ENCODE measurements around the gene BTN3A1.

The BTN3A1 gene

GRCh38 chr6:26379292-26379691 is 22.8 kb upstream of the BTN3A1 start:
- DNase-seq (ENCODE audit: low spot score), result no peak

DNA sequence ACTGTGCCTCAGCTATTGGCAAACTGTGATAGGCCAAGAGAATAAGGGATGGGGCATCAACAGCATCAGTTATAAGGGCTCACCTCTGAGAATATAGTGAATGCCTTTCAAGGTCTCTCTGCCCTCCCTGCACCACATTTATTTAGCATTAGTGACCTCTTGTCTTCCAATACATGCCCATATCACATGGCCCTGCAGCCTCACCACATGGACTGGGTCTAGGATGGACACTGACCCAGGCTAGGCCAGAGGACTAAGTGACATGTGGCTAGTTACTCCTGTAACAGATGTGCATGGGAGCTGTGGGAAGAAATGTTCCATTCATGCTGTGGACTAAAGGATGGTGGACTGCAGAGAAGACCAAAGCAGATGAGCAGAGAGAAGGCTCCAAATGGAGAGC is 22.3 kb upstream of the BTN3A1 start:
- no peak for DNase-seq (ENCODE audit: low spot score)

GRCh38 chr6:26380256-26380655 is 21.8 kb upstream of the BTN3A1 start:
- DNase-seq (ENCODE audit: low spot score), result no peak

DNA sequence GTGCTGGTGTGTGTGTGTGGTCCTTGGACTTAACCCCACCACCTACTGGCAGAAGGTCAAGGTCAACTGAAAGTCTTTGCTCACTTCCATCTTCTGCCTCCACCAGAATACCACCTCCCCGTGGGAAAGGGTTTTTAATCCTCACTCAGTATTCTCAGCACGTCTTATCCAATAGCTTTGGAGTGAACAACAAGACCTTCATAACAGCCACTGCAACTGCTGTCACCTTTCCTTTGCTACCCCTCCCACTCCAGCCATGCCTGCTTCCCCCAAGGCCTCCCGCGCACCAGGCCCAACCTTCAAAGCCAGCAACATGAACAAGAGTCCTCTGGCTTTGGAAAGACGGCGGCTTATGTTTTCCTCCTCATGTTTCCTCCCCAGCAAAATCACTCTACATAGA is 20.0 kb upstream of the BTN3A1 start:
- DNase-seq (ENCODE audit: low spot score), result no peak

DNA sequence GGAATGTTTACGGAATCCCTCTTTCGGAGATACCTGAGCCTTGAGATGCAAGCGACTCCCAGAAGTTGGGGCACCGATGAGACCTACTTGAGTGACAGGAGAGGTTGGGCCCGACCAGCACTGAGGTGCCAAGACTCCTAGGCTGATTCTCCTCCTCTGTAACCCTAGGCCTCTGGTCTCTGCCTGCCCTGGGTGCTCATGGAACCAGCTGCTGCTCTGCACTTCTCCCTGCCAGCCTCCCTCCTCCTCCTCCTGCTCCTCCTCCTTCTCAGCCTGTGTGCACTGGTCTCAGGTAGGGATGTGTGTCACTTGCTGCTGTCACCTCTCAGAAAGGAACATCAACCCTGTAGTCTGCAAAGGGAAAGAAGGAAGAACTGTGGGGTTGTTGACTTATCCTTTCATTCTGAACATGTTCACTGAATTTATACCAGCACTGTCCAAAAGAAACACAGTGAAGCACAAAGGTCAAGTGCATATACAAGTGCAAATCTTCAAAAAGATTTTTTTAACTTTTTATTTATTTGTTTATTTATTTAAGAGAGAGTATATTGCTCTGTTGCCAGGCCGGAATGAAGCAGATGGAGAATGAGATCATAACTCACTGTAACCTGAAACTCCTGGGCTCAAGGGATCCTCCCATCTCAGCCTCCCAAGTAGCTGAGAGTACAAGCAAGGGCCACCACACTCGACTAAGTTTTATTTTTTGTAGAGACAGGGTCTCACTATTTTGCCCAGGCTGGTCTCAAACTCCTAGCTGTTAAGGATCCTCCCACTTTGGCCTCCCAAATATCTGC is 18.3 kb upstream of the BTN3A1 start:
- no peak for DNase-seq (ENCODE audit: low spot score)

GRCh38 chr6:26385734-26386125 is 16.3 kb upstream of the BTN3A1 start:
- DNase-seq (ENCODE audit: low spot score), result no peak

- DNase-seq (ENCODE audit: low spot score), result no peak
Measured at GRCh38 chr6:26387565-26387964, 14.5 kb upstream of the BTN3A1 start.

DNA sequence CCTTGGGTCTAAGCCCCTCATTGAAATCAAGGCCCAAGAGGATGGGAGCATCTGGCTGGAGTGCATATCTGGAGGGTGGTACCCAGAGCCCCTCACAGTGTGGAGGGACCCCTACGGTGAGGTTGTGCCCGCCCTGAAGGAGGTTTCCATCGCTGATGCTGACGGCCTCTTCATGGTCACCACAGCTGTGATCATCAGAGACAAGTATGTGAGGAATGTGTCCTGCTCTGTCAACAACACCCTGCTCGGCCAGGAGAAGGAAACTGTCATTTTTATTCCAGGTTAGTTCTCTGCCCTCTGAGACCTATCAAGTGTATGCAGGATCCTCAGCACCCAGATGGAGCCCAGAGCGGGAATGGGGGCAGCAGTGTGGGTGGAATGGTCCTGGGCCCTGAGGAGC is 14.1 kb upstream of the BTN3A1 start:
- no peak for DNase-seq (ENCODE audit: low spot score)

DNA sequence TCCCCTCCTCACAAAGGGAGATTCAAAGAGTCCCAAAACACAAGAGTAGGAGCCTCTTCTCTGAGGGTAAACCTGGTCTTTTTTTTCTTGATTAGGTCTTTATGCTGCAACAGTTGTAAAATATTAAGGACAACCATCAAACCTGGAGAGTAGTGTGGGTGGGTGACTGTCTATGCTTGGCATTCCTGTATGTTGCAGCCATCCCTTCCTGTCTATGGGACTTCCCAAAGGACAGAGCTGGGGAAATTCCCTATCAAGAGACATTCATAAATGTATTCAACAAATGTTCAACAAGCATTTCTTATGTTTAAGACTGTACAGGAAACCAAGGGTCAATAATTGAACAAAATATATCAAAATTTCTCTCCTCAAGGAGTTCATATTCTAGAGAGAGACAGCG is 13.6 kb upstream of the BTN3A1 start:
- no peak for DNase-seq (ENCODE audit: low spot score)

- no peak for DNase-seq (ENCODE audit: low spot score)
Measured at GRCh38 chr6:26389349-26389894, 12.7 kb upstream of the BTN3A1 start.

- no peak for DNase-seq (ENCODE audit: low spot score)
Measured at GRCh38 chr6:26390531-26390930, 11.5 kb upstream of the BTN3A1 start.

GRCh38 chr6:26392932-26393636 is 9.0 kb upstream of the BTN3A1 start:
- no peak for DNase-seq (ENCODE audit: low spot score)

GRCh38 chr6:26394289-26394688 is 7.8 kb upstream of the BTN3A1 start:
- DNase-seq (ENCODE audit: low spot score), result no peak

GRCh38 chr6:26398555-26398954 is 3.5 kb upstream of the BTN3A1 start:
- no peak for DNase-seq (ENCODE audit: low spot score)

DNA sequence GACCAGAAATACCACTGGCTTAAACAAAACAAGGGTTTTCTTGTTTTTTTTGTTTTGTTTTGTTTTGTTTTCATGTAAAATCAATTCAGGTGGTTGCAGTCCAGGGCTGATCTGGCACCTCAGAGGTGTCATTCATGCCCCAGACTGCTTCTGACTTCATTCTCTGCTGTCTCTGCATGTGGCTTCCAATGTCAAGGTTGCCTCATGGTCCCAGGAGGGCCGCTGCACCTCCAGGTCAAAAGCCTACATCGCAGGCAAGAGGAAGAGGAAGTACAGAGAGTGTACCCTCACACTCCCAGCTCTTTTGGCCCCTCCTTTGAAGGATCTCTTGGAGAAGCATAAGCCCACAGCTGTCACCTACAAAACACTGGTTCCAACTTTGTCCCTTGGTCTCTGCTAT is 1.4 kb upstream of the BTN3A1 start:
- no peak for DNase-seq (ENCODE audit: low spot score)

DNA sequence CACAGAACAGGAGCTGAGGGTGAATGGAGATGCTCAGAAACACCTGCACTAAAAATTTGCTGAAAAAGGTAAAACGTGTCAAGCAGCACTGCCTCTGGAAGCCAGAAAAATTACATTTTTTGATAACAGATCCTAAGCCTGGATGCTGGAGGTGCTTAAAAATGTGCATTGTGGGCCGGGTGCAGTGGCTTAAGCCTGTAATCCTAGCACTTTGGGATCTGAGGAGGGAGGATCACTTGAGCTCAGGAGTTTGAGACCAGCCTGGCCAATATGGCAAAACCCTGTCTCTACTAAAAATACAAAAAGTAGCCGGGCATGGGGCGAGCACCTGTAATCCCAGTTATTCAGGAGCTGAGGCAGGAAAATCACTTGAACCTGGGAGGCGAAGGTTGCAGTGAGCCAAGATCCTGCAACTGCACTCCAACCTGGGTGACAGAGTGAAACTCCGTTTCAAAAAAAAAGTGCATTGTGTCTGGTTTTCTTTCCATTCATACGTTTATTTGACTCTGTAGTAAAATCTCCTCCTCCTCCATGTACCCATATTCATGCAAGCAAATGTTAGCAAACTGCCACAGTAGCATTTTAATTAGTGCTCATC is 587 bp upstream of the BTN3A1 start:
- DNase-seq (ENCODE audit: low spot score), result no peak

- DNase-seq (ENCODE audit: low spot score), result no peak
Measured at GRCh38 chr6:26403893-26404292, 1.8 kb downstream of the BTN3A1 start.

- no peak for DNase-seq (ENCODE audit: low spot score)
Measured at GRCh38 chr6:26404546-26404945, 2.5 kb downstream of the BTN3A1 start.

- DNase-seq (ENCODE audit: low spot score), result no peak
Measured at GRCh38 chr6:26408828-26409730, 7.0 kb downstream of the BTN3A1 start.

GRCh38 chr6:26411751-26412150 is 9.7 kb downstream of the BTN3A1 start:
- DNase-seq (ENCODE audit: low spot score), result no peak

DNA sequence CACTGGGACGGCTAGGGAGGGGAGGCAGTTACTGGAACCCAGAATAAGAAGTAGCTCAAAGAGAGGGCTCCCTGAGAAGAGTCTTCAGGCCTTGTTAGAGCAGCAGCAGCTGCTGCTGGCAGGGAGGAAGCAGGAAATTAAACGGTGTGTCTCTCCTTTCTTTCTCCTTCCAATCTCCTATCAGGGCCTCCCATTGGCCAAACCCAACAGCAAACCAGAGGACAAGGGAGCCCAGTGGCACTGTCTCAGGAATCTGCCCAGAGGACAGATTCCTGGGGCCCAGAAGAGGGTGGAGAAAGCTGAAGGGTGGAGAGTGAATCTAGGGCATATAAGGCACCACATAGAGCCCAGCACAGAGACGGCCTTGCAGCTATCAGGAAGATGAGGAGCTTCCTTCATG is 10.2 kb downstream of the BTN3A1 start:
- DNase-seq (ENCODE audit: low spot score), result no peak

GRCh38 chr6:26412954-26413353 is 10.9 kb downstream of the BTN3A1 start:
- DNase-seq (ENCODE audit: low spot score), result no peak

All from SK-N-DZ (cell line).